ENCODE data around the gene KIR3DL2.
"Not testable (repeated sequence)": the region's sequence is repeated elsewhere in the genome, so short reads cannot be mapped to it uniquely, and the experiment has no call there.

DNA sequence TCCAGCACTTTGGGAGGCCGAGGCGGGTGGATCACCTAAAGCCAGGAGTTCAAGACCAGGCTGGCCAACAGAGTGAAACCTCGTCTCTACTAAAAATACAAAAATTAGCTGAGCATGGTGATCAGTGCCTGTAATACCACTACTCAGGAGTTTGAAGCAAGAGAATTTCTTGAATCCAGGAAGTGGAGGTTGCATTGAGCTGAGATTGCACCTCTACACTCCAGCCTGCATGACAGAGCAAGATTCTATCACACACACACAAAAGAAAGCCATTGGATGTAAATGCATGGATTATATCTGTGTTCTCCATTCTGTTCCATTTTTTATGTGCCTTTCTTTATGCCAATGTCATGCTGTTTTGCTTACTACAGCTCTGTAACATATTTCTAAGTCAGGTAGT is 8.2 kb downstream of the KIR3DL2 start:
- TF ChIP-seq, protein P1, sequence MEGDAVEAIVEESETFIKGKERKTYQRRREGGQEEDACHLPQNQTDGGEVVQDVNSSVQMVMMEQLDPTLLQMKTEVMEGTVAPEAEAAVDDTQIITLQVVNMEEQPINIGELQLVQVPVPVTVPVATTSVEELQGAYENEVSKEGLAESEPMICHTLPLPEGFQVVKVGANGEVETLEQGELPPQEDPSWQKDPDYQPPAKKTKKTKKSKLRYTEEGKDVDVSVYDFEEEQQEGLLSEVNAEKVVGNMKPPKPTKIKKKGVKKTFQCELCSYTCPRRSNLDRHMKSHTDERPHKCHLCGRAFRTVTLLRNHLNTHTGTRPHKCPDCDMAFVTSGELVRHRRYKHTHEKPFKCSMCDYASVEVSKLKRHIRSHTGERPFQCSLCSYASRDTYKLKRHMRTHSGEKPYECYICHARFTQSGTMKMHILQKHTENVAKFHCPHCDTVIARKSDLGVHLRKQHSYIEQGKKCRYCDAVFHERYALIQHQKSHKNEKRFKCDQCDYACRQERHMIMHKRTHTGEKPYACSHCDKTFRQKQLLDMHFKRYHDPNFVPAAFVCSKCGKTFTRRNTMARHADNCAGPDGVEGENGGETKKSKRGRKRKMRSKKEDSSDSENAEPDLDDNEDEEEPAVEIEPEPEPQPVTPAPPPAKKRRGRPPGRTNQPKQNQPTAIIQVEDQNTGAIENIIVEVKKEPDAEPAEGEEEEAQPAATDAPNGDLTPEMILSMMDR (IDR thresholded peaks at IDR 0.05), result not testable (repeated sequence)
- not testable (repeated sequence) for TF ChIP-seq EP300, POLR2A (IDR thresholded peaks at IDR 0.05)
